ENCODE results near the gene CDC34. TPM values are rescaled to one million over a fixed set of nuclear protein-coding genes. Genes with fewer than 3 reads are reported as not detected.
"Not testable (repeated sequence)": the region's sequence is repeated elsewhere in the genome, so short reads cannot be mapped to it uniquely, and the experiment has no call there.

The CDC34 gene
- total RNA-seq, 2 experiments from 2014 or later, result 36.7 to 41.5 TPM

- CTCF ChIA-PET, result no interaction called here
- DNase-seq (no peak), ATAC-seq (no peak)
- Mint-ChIP-seq H3K4me1 (peaks cover 13% of the 10 kb centered on the region), H3K9me3 (ENCODE audit: low read depth) (no peaks in the 10 kb centered on the region), H3K27ac (no peak overlapping the region), H3K4me3 (no peak overlapping the region), H3K27me3 (no peaks in the 10 kb centered on the region), H3K36me3 (ENCODE audit: low read depth) (peaks cover 3% of the 10 kb centered on the region)
- intact Hi-C loops (cut with DNase I, micrococcal nuclease), result loop anchor here in 1 of 2 experiments (10.0 kb wide), 1 partner anchor 154 kb away; no protein-coding TSS in a partner anchor
- POLR2A ChIA-PET, result no interaction called here
Measured at GRCh38 chr19:580274-580835, 48.8 kb downstream of the CDC34 start.

- ATAC-seq (no peak), DNase-seq (no peak)
- no peak overlapping the region for H3K4me3 Mint-ChIP-seq
- H3K4me1 Mint-ChIP-seq, result peaks cover 5% of the 10 kb centered on the region
- POLR2A ChIA-PET, result no interaction called here
- H3K27me3 Mint-ChIP-seq, result peaks cover 4% of the 10 kb centered on the region
- H3K36me3 Mint-ChIP-seq (ENCODE audit: low read depth), result peaks cover 3% of the 10 kb centered on the region
- no peak overlapping the region for H3K27ac Mint-ChIP-seq
- intact Hi-C loops (cut with DNase I, micrococcal nuclease), result loop anchor here (2.0 to 10.0 kb wide), 2 partner anchors 75 to 153 kb away; no protein-coding TSS in a partner anchor
- CTCF ChIA-PET, result no interaction called here
- no peaks in the 10 kb centered on the region for H3K9me3 Mint-ChIP-seq (ENCODE audit: low read depth)
Measured at GRCh38 chr19:581399-582111, 50.0 kb downstream of the CDC34 start.

GRCh38 chr19:582497-583197, 51.1 kb downstream of the CDC34 start:
- no peak for ATAC-seq
- Mint-ChIP-seq H3K4me1 (peaks cover 2% of the 10 kb centered on the region), H3K27ac (no peak overlapping the region), H3K9me3 (ENCODE audit: low read depth) (no peaks in the 10 kb centered on the region), H3K36me3 (ENCODE audit: low read depth) (peaks cover 3% of the 10 kb centered on the region), H3K27me3 (peaks cover 4% of the 10 kb centered on the region), H3K4me3 (no peak overlapping the region)
- POLR2A ChIA-PET, result no interaction called here
- CTCF ChIA-PET, result interaction anchor here (0.6 kb wide), 1 partner anchor 15 kb away, joined by 3 read pairs; no protein-coding TSS in a partner anchor
- intact Hi-C loops (cut with DNase I, micrococcal nuclease), result loop anchor here (2.0 to 10.0 kb wide), 2 partner anchors 74 to 152 kb away; no protein-coding TSS in a partner anchor
- no peak for DNase-seq

GRCh38 chr19:583198-583967, 51.8 kb downstream of the CDC34 start:
- ChIA-PET POLR2A (no interaction called here), CTCF (interaction anchor here (0.6 to 1.2 kb wide), 3 partner anchors 9 to 320 kb away, joined by 3 to 8 read pairs (median 4); no protein-coding TSS in a partner anchor)
- Mint-ChIP-seq H3K4me1 (peaks cover 2% of the 10 kb centered on the region), H3K9me3 (ENCODE audit: low read depth) (no peaks in the 10 kb centered on the region), H3K27me3 (peaks cover 8% of the 10 kb centered on the region), H3K4me3 (no peak overlapping the region), H3K27ac (no peak overlapping the region), H3K36me3 (ENCODE audit: low read depth) (peaks cover 3% of the 10 kb centered on the region)
- no peak for ATAC-seq
- intact Hi-C loops (cut with DNase I, micrococcal nuclease), result loop anchor here (2.0 to 10.0 kb wide), 2 partner anchors 73 to 151 kb away; no protein-coding TSS in a partner anchor
- DNase-seq, result no peak

GRCh38 chr19:583968-584239, 52.3 kb downstream of the CDC34 start:
- H3K27me3 Mint-ChIP-seq, result peaks cover 11% of the 10 kb centered on the region
- CTCF ChIA-PET, result interaction anchor here (0.6 to 1.7 kb wide), 5 partner anchors 9 to 742 kb away, joined by 3 to 9 read pairs (median 4); no protein-coding TSS in a partner anchor
- no peak overlapping the region for H3K27ac Mint-ChIP-seq
- H3K4me3 Mint-ChIP-seq, result no peak overlapping the region
- no peak for DNase-seq
- POLR2A ChIA-PET, result no interaction called here
- H3K36me3 Mint-ChIP-seq (ENCODE audit: low read depth), result peaks cover 3% of the 10 kb centered on the region
- H3K4me1 Mint-ChIP-seq, result peaks cover 2% of the 10 kb centered on the region
- H3K9me3 Mint-ChIP-seq (ENCODE audit: low read depth), result no peaks in the 10 kb centered on the region
- ATAC-seq, result no peak
- intact Hi-C loops (cut with DNase I, micrococcal nuclease), result loop anchor here (1.0 to 10.0 kb wide), 3 partner anchors 73 to 151 kb away; no protein-coding TSS in a partner anchor

- H3K4me3 Mint-ChIP-seq, result no peak overlapping the region
- peak; percentile 60 for ATAC-seq
- no peak overlapping the region for H3K27ac Mint-ChIP-seq
- ChIA-PET POLR2A (no interaction called here), CTCF (interaction anchor here (0.5 to 1.7 kb wide), 5 partner anchors 10 to 742 kb away, joined by 3 to 9 read pairs (median 3); no protein-coding TSS in a partner anchor)
- peaks cover 2% of the 10 kb centered on the region for H3K4me1 Mint-ChIP-seq
- H3K27me3 Mint-ChIP-seq, result peaks cover 13% of the 10 kb centered on the region
- peak; percentile 79 for DNase-seq
- H3K9me3 Mint-ChIP-seq (ENCODE audit: low read depth), result no peaks in the 10 kb centered on the region
- intact Hi-C loops (cut with DNase I, micrococcal nuclease), result loop anchor here (1.0 to 10.0 kb wide), 3 partner anchors 43 to 150 kb away; no protein-coding TSS in a partner anchor
- peaks cover 3% of the 10 kb centered on the region for H3K36me3 Mint-ChIP-seq (ENCODE audit: low read depth)
Measured at GRCh38 chr19:584240-585001, 52.9 kb downstream of the CDC34 start.

GRCh38 chr19:585146-585545, 53.6 kb downstream of the CDC34 start:
- H3K27ac Mint-ChIP-seq; DNase-seq; H3K4me1 Mint-ChIP-seq; POLR2A ChIA-PET; H3K4me3 Mint-ChIP-seq; ATAC-seq; H3K9me3 Mint-ChIP-seq (ENCODE audit: low read depth); H3K36me3 Mint-ChIP-seq (ENCODE audit: low read depth): not testable (repeated sequence)
- CTCF ChIA-PET, result interaction anchor here (0.5 to 1.7 kb wide), 2 partner anchors 61 to 149 kb away, joined by 3 to 9 read pairs; no protein-coding TSS in a partner anchor
- peaks cover 13% of the 10 kb centered on the region for H3K27me3 Mint-ChIP-seq
- intact Hi-C loops (cut with DNase I, micrococcal nuclease), result loop anchor here in 1 of 2 experiments (5.0 to 10.0 kb wide), 2 partner anchors 42 to 150 kb away; no protein-coding TSS in a partner anchor

GRCh38 chr19:585551-586110, 54.1 kb downstream of the CDC34 start:
- H3K36me3 Mint-ChIP-seq (ENCODE audit: low read depth), result peaks cover 3% of the 10 kb centered on the region
- POLR2A ChIA-PET, result no interaction called here
- intact Hi-C loops (cut with DNase I, micrococcal nuclease), result loop anchor here in 1 of 2 experiments (5.0 to 10.0 kb wide), 2 partner anchors 42 to 149 kb away; no protein-coding TSS in a partner anchor

GRCh38 chr19:588093-588740, 56.7 kb downstream of the CDC34 start:
- ChIA-PET CTCF (interaction anchor here (0.6 to 0.7 kb wide), 2 partner anchors 115 to 152 kb away, joined by 3 read pairs; no protein-coding TSS in a partner anchor), POLR2A (interaction anchor here (0.6 kb wide), 1 partner anchor 15 kb away, joined by 3 read pairs; no protein-coding TSS in a partner anchor)
- H3K4me3 Mint-ChIP-seq, result no peak overlapping the region
- no peak overlapping the region for H3K27ac Mint-ChIP-seq
- intact Hi-C loops (cut with DNase I, micrococcal nuclease), result loop anchor here (2.0 to 10.0 kb wide), 3 partner anchors 39 to 147 kb away; partner anchors contain the start of gene POLRMT (in 1 of the 2)
- H3K36me3 Mint-ChIP-seq (ENCODE audit: low read depth), result no peaks in the 10 kb centered on the region
- no peaks in the 10 kb centered on the region for H3K9me3 Mint-ChIP-seq (ENCODE audit: low read depth)
- DNase-seq, result peak; percentile 87
- H3K27me3 Mint-ChIP-seq, result peaks cover 19% of the 10 kb centered on the region
- peak; percentile 77 for ATAC-seq
- peaks cover 3% of the 10 kb centered on the region for H3K4me1 Mint-ChIP-seq

More at GRCh38 chr19:585551-586110, 54.1 kb downstream of the CDC34 start:
- H3K9me3 Mint-ChIP-seq (ENCODE audit: low read depth), result no peaks in the 10 kb centered on the region
- no peak overlapping the region for H3K4me3 Mint-ChIP-seq
- ATAC-seq (no peak), DNase-seq (no peak)
- H3K27me3 Mint-ChIP-seq, result peaks cover 13% of the 10 kb centered on the region
- CTCF ChIA-PET, result interaction anchor here (0.9 to 1.7 kb wide), 3 partner anchors 35 to 148 kb away, joined by 3 to 9 read pairs (median 3); no protein-coding TSS in a partner anchor
- peaks cover 2% of the 10 kb centered on the region for H3K4me1 Mint-ChIP-seq
- no peak overlapping the region for H3K27ac Mint-ChIP-seq
